Thymus (tissue), 2 donors: ENCODE measurements around the gene TRUB2. TPM values are rescaled to one million over a fixed set of nuclear protein-coding genes. Genes with fewer than 3 reads are reported as not detected.

Experiments
- polyA plus RNA-seq: library from polyadenylated mRNA; stranded (reverse); fragments of 200-250 nt; gene quantifications from one replicate; pipeline ENCODE4 v1.2.3, GENCODE V29; 2013
- total RNA-seq: library from RNA; stranded (reverse); fragments of 120-200 nt; gene quantifications from one replicate; pipeline ENCODE4 v1.2.4, GENCODE V29; 2013
- donor health status: healthy.

Gene TRUB2
- total and polyA plus RNA-seq, 2 donors = 14.9 to 20.3 TPM

Other genes with a start within 250 kb of the TRUB2 start
- 51.6 TPM for gene PTGES2, start 194.7 kb downstream of the TRUB2 start, total RNA-seq
- gene PTGES2, start 194.7 kb downstream of the TRUB2 start, polyA plus RNA-seq = 39.3 TPM
- gene LCN2, start 173.0 kb downstream of the TRUB2 start, total RNA-seq = 3.4 TPM
- 31.9 TPM for gene LCN2, start 173.0 kb downstream of the TRUB2 start, polyA plus RNA-seq
- gene BBLN, start 162.2 kb downstream of the TRUB2 start, total RNA-seq = 134 TPM
- 162 TPM for gene BBLN, start 162.2 kb downstream of the TRUB2 start, polyA plus RNA-seq
- 25.4 TPM for gene CIZ1, start 130.9 kb downstream of the TRUB2 start, total RNA-seq
- 36.5 TPM for gene CIZ1, start 130.9 kb downstream of the TRUB2 start, polyA plus RNA-seq
- 0.94 TPM for gene DNM1, start 119.1 kb downstream of the TRUB2 start, total RNA-seq
- gene DNM1, start 119.1 kb downstream of the TRUB2 start, polyA plus RNA-seq = 4.5 TPM
- 18.3 TPM for gene GOLGA2, start 46.4 kb downstream of the TRUB2 start, total RNA-seq
- 45.0 TPM for gene GOLGA2, start 46.4 kb downstream of the TRUB2 start, polyA plus RNA-seq
- gene SWI5, start 46.2 kb downstream of the TRUB2 start, total RNA-seq = 25.9 TPM
- 26.3 TPM for gene SWI5, start 46.2 kb downstream of the TRUB2 start, polyA plus RNA-seq
- gene COQ4, start 392 bp upstream of the TRUB2 start, total RNA-seq = 27.9 TPM
- gene COQ4, start 392 bp upstream of the TRUB2 start, polyA plus RNA-seq = 61.7 TPM
- gene SLC27A4, start 18.1 kb upstream of the TRUB2 start, total RNA-seq = 6.7 TPM
- gene SLC27A4, start 18.1 kb upstream of the TRUB2 start, polyA plus RNA-seq = 20.7 TPM
- gene URM1, start 48.9 kb upstream of the TRUB2 start, total RNA-seq = 46.7 TPM
- gene URM1, start 48.9 kb upstream of the TRUB2 start, polyA plus RNA-seq = 37.9 TPM
- gene CERCAM, start 98.4 kb upstream of the TRUB2 start, total RNA-seq = 2.3 TPM
- gene CERCAM, start 98.4 kb upstream of the TRUB2 start, polyA plus RNA-seq = 3.1 TPM
- gene ODF2, start 133.6 kb upstream of the TRUB2 start, total RNA-seq = 34.4 TPM
- gene ODF2, start 133.6 kb upstream of the TRUB2 start, polyA plus RNA-seq = 22.7 TPM
- 36.8 TPM for gene GLE1, start 182.3 kb upstream of the TRUB2 start, total RNA-seq
- gene GLE1, start 182.3 kb upstream of the TRUB2 start, polyA plus RNA-seq = 23.7 TPM
- 109 TPM for gene SPTAN1, start 230.1 kb upstream of the TRUB2 start, total RNA-seq
- 136 TPM for gene SPTAN1, start 230.1 kb upstream of the TRUB2 start, polyA plus RNA-seq